Cardiac fibroblast (primary cell): ENCODE data around the gene SHISAL1.

Experiments used
- DNase-seq, 2 donors: peaks; one replicate each; pipeline versions ENCODE4 v3.0.0 to v3.0.0-alpha.2; 2010; ENCODE audit warnings: low read depth in 2 of 2
- H3K4me3 ChIP-seq, 2 donors: replicated peaks in 1 of 2; 1 replicate in 1 of 2; 2 replicates in 1 of 2; pipeline ENCODE4 v1.5.1; 2011; ENCODE audit warnings: low read depth in 2 of 2, low read length in 2 of 2, mild to moderate bottlenecking in 2 of 2, moderate library complexity in 1 of 2
- CTCF ChIP-seq: IDR thresholded peaks from one replicate; pipeline ENCODE4 v1.5.1; 2011; ENCODE audit warnings: low read depth, mild to moderate bottlenecking, low read length, inconsistent platforms

Gene SHISAL1

GRCh38 chr22:44338177-44338810, 25.5 kb upstream of the SHISAL1 start:
- TF ChIP-seq CTCF = no peak
- DNase-seq = no peak
- no peak overlapping the region for H3K4me3 ChIP-seq

GRCh38 chr22:44337678-44338004, 24.9 kb upstream of the SHISAL1 start:
- TF ChIP-seq CTCF = no peak
- no peak overlapping the region for H3K4me3 ChIP-seq
- peak; percentile 70 to 72 for DNase-seq

GRCh38 chr22:44336962-44337677, 24.4 kb upstream of the SHISAL1 start:
- TF ChIP-seq CTCF = no peak
- no peak overlapping the region for H3K4me3 ChIP-seq
- DNase-seq = no peak

GRCh38 chr22:44335903-44336803, 23.4 kb upstream of the SHISAL1 start:
- DNase-seq = no peak

GRCh38 chr22:44335066-44335839, 22.5 kb upstream of the SHISAL1 start:
- no peak for TF ChIP-seq CTCF
- no peak for DNase-seq
- no peak overlapping the region for H3K4me3 ChIP-seq

More at GRCh38 chr22:44335903-44336803, 23.4 kb upstream of the SHISAL1 start:
- no peak for TF ChIP-seq CTCF
- no peak overlapping the region for H3K4me3 ChIP-seq

GRCh38 chr22:44333847-44334635, 21.3 kb upstream of the SHISAL1 start:
- TF ChIP-seq CTCF = no peak

More at GRCh38 chr22:44333847-44334635, 21.3 kb upstream of the SHISAL1 start:
- no peak overlapping the region for H3K4me3 ChIP-seq
- no peak for DNase-seq
